Loucy (cell line): ENCODE results near the gene GLOD5.

ENCODE experiments used
- H2AFZ ChIP-seq: fragments of 200-600 bp; sonication (generic); 2 replicates; pipeline ENCODE4 v1.6.0; 2016; ENCODE audit warnings: antibody characterized with exemption, mild to moderate bottlenecking, low read length, moderate library complexity
- H3F3A ChIP-seq: fragments of 200-600 bp; 2 replicates; pipeline ENCODE4 v1.6.0; 2016; ENCODE audit warnings: antibody characterized with exemption, low read depth, mild to moderate bottlenecking
- H3K27me3 ChIP-seq: fragments of 200-600 bp; sonication (generic); 2 replicates; pipeline ENCODE4 v1.6.1; 2014; ENCODE audit warnings: low read length, mild to moderate bottlenecking; ENCODE audit not compliant: insufficient read depth, poor library complexity, severe bottlenecking
- H3K36me3 ChIP-seq: fragments of 200-600 bp; sonication (generic); 2 replicates; pipeline ENCODE4 v1.6.1; 2016; ENCODE audit warnings: low read length; ENCODE audit not compliant: insufficient read depth
- H3K4me1 ChIP-seq: fragments of 200-600 bp; sonication (generic); 2 replicates; pipeline ENCODE4 v1.5.1; 2014; ENCODE audit warnings: low read length, mild to moderate bottlenecking; ENCODE audit not compliant: insufficient read depth, poor library complexity, severe bottlenecking
- H3K4me2 ChIP-seq: fragments of 200-600 bp; sonication (generic); 2 replicates; pipeline ENCODE4 v1.6.0; 2014; ENCODE audit warnings: antibody characterized with exemption, low read length, low read depth, mild to moderate bottlenecking; ENCODE audit not compliant: poor library complexity, severe bottlenecking
- H3K4me3 ChIP-seq: fragments of 200-600 bp; sonication (generic); 2 replicates; pipeline ENCODE4 v1.5.1; 2014; ENCODE audit warnings: low read length, mild to moderate bottlenecking, mixed read lengths; ENCODE audit not compliant: poor library complexity, severe bottlenecking
- H3K79me2 ChIP-seq: fragments of 200-600 bp; sonication (generic); 2 replicates; pipeline ENCODE4 v1.6.1; 2014; ENCODE audit warnings: low read length; ENCODE audit not compliant: insufficient read depth
- H3K9ac ChIP-seq: fragments of 200-600 bp; sonication (generic); 2 replicates; pipeline ENCODE4 v1.6.0; 2014; ENCODE audit warnings: mild to moderate bottlenecking, low read depth, low read length, moderate library complexity; ENCODE audit not compliant: poor library complexity, severe bottlenecking
- H3K9me2 ChIP-seq: fragments of 200-600 bp; sonication (generic); replicated peaks from 2 replicates; pipeline ENCODE4 v1.6.1; 2016; ENCODE audit warnings: low read depth, low read length, mixed read lengths
- H3K9me3 ChIP-seq: fragments of 200-600 bp; sonication (generic); 2 replicates; pipeline ENCODE4 v1.6.1; 2014; ENCODE audit warnings: mild to moderate bottlenecking, antibody characterized with exemption, low read length, low read depth; ENCODE audit not compliant: insufficient read depth
- H4K20me1 ChIP-seq: fragments of 200-600 bp; sonication (generic); 2 replicates; pipeline ENCODE4 v1.6.0; 2014; ENCODE audit warnings: antibody characterized with exemption, low read length, mild to moderate bottlenecking; ENCODE audit not compliant: insufficient read depth, poor library complexity, severe bottlenecking
- EZH2phosphoT487 ChIP-seq: fragments of 200-600 bp; IDR thresholded peaks from 2 replicates; pipeline ENCODE4 v1.6.1; 2018; ENCODE audit warnings: antibody characterized with exemption, mild to moderate bottlenecking, moderate library complexity, borderline replicate concordance
- TF ChIP-seq, protein P1 (sequence below): fragments of 200-600 bp; sonication (generic); conservative IDR thresholded peaks from 2 replicates; pipeline ENCODE4 v1.5.1; 2014; ENCODE audit warnings: mild to moderate bottlenecking, antibody characterized with exemption, low read length

Gene GLOD5

DNA sequence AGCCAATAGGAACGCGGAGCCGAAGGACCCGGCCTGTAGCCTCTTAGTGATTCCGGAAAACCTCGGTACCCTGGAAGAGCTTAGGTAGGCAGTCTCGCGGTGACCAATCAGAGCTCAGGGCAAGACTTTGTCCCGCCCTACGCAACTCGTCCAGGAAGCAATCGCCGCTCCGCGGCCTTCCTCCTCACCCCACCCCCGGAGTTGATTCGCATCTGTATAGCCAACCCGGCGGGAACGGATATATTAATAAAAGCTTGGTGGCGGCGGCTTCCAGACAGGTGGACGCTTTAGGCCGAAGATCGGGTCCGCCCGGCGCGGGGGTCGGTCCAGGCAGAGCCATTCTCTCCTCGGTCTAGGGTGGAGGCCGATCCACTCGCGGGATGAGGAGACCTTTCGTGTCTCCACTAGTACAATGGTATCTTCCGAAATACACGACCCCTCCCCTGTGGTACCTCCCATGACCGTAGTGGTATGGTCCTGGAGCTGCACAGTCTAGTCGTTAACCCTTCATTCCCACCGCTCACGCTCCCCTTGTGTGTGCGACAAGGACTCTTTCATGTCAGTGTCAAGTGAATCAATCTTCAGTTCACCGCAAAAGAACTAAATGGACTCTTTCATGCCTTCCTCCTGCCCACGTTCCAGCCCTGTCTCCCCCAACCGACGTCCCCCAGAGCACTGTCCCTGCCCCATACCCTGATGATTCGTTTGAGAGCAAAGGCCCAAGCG lies 24.2 kb upstream of the GLOD5 start:
- H3K79me2 ChIP-seq, result peaks cover 6% of the 10 kb centered on the region; the same call in 1 of the 2 replicates
- TF ChIP-seq, protein P1, sequence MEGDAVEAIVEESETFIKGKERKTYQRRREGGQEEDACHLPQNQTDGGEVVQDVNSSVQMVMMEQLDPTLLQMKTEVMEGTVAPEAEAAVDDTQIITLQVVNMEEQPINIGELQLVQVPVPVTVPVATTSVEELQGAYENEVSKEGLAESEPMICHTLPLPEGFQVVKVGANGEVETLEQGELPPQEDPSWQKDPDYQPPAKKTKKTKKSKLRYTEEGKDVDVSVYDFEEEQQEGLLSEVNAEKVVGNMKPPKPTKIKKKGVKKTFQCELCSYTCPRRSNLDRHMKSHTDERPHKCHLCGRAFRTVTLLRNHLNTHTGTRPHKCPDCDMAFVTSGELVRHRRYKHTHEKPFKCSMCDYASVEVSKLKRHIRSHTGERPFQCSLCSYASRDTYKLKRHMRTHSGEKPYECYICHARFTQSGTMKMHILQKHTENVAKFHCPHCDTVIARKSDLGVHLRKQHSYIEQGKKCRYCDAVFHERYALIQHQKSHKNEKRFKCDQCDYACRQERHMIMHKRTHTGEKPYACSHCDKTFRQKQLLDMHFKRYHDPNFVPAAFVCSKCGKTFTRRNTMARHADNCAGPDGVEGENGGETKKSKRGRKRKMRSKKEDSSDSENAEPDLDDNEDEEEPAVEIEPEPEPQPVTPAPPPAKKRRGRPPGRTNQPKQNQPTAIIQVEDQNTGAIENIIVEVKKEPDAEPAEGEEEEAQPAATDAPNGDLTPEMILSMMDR, result no peak
- no peak for TF ChIP-seq EZH2phosphoT487
- no peaks in the 10 kb centered on the region for H3K9me2 ChIP-seq
- H3F3A ChIP-seq, result no peaks in the 10 kb centered on the region
- H3K9ac ChIP-seq, result peak overlapping the region; percentile 88
- no peaks in the 10 kb centered on the region for H3K9me3 ChIP-seq
- peak overlapping the region; percentile 77 for H3K4me3 ChIP-seq
- H4K20me1 ChIP-seq, result no peaks in the 10 kb centered on the region
- no peaks in the 10 kb centered on the region for H3K27me3 ChIP-seq
- H3K36me3 ChIP-seq, result no peaks in the 10 kb centered on the region
- peak overlapping the region; percentile 73; the same call in 1 of the 2 replicates for H2AFZ ChIP-seq
- H3K4me2 ChIP-seq, result peak overlapping the region; percentile 90
- peaks cover 6% of the 10 kb centered on the region for H3K4me1 ChIP-seq

DNA sequence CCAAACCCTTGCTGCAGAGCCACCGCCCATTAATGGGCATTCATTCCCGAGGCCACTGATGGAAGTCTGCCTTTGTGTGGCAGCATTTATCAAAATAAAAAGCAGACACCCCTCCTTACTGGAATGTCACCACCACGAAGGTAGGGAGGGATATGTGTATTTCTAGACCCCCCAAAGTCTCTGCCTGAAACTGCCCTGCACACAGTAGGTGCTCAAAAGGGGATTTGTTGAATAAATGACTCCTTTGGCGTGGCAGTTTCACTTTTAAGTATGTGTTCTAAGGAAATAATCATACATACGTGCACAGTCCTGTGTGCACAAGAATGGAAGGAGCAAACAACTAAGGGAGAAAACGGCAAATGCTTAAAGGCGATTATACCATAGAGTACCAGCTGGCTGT lies 23.6 kb upstream of the GLOD5 start:
- no peaks in the 10 kb centered on the region for H3F3A ChIP-seq
- peak overlapping the region; percentile 73; the same call in 1 of the 2 replicates for H2AFZ ChIP-seq
- no peaks in the 10 kb centered on the region for H3K36me3 ChIP-seq
- no peaks in the 10 kb centered on the region for H3K9me2 ChIP-seq
- H3K27me3 ChIP-seq, result no peaks in the 10 kb centered on the region
- peak overlapping the region; percentile 88 for H3K9ac ChIP-seq
- TF ChIP-seq, protein P1, result no peak
- H3K4me3 ChIP-seq, result peak overlapping the region; percentile 77
- peaks cover 6% of the 10 kb centered on the region; the same call in 1 of the 2 replicates for H3K79me2 ChIP-seq
- no peaks in the 10 kb centered on the region for H3K9me3 ChIP-seq
- peak overlapping the region; percentile 90 for H3K4me2 ChIP-seq
- no peaks in the 10 kb centered on the region for H4K20me1 ChIP-seq
- H3K4me1 ChIP-seq, result peaks cover 6% of the 10 kb centered on the region

DNA sequence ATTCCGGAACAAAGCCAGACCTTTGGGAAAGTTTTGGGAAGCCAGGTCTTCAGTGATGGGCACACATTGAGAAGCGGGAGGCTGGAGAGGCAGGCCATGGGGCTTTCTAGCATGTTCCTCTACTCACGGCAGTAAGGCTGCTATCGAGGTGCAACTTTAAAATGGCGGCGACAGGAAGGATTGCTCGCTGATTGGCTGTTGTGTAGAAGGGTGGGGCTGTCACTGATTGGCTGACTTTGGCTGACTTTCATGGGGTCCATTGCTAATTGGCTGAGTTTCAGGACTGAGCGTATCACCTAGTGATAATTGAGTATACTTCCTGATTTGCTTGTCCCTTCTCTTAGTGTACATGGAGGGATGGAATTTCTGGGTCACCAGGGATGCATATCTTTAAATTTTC lies 19.7 kb upstream of the GLOD5 start:
- no peaks in the 10 kb centered on the region for H3K9me2 ChIP-seq
- no peak overlapping the region for H2AFZ ChIP-seq
- no peaks in the 10 kb centered on the region for H3K27me3 ChIP-seq

More for the DNA sequence above, 19.7 kb upstream of the GLOD5 start:
- Histone ChIP-seq H3F3A (no peaks in the 10 kb centered on the region), H3K9me3 (no peaks in the 10 kb centered on the region), H3K9ac (no peak overlapping the region), H3K4me3 (no peak overlapping the region), H4K20me1 (no peaks in the 10 kb centered on the region), H3K36me3 (no peaks in the 10 kb centered on the region), H3K4me2 (no peak overlapping the region), H3K4me1 (no peaks in the 10 kb centered on the region), H3K79me2 (no peaks in the 10 kb centered on the region)
- TF ChIP-seq EZH2phosphoT487, result no peak
- TF ChIP-seq, protein P1, result no peak
